AG09309 (cell line): ENCODE results near the gene XYLB.
"Not testable (repeated sequence)": the region's sequence is repeated elsewhere in the genome, so short reads cannot be mapped to it uniquely, and the experiment has no call there.

Source experiments
- DNase-seq: peaks from one replicate; pipeline ENCODE4 v3.0.0-alpha.2; 2010; ENCODE audit warnings: low read depth
- H3K4me3 ChIP-seq: 2 replicates; pipeline ENCODE4 v1.5.1; 2011; ENCODE audit warnings: mild to moderate bottlenecking, low read depth, low read length, moderate library complexity; ENCODE audit not compliant: control insufficient read depth
- TF ChIP-seq, protein P1 (sequence below): IDR thresholded peaks from 2 replicates; pipeline ENCODE4 v1.5.1; 2011; ENCODE audit warnings: mild to moderate bottlenecking, low read depth, low read length, inconsistent platforms; ENCODE audit not compliant: insufficient read depth, control insufficient read depth; ENCODE audit errors: missing control alignments

The XYLB gene

DNA sequence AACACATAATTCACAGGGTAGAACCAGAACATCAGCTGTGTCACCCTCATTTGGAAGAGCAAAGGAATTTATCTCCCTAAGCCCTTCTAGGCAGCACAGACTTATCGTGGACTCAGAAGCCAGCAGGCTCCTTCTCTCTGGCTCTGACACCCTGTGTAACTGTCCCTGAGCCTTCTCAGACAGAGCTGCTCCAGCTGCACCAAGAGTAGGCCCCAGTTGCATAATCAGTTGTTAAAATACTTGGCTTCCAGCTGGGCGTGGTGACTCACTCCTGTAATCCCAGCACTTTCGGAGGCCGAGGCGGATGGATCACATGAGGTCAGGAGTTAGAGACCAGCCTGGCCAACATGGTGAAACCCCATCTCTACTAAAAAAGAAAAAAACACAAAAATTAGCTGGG, 57.7 kb downstream of the XYLB start:
- TF ChIP-seq, protein P1, sequence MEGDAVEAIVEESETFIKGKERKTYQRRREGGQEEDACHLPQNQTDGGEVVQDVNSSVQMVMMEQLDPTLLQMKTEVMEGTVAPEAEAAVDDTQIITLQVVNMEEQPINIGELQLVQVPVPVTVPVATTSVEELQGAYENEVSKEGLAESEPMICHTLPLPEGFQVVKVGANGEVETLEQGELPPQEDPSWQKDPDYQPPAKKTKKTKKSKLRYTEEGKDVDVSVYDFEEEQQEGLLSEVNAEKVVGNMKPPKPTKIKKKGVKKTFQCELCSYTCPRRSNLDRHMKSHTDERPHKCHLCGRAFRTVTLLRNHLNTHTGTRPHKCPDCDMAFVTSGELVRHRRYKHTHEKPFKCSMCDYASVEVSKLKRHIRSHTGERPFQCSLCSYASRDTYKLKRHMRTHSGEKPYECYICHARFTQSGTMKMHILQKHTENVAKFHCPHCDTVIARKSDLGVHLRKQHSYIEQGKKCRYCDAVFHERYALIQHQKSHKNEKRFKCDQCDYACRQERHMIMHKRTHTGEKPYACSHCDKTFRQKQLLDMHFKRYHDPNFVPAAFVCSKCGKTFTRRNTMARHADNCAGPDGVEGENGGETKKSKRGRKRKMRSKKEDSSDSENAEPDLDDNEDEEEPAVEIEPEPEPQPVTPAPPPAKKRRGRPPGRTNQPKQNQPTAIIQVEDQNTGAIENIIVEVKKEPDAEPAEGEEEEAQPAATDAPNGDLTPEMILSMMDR: no peak
- H3K4me3 ChIP-seq: no peak overlapping the region
- peak; percentile 76 for DNase-seq

DNA sequence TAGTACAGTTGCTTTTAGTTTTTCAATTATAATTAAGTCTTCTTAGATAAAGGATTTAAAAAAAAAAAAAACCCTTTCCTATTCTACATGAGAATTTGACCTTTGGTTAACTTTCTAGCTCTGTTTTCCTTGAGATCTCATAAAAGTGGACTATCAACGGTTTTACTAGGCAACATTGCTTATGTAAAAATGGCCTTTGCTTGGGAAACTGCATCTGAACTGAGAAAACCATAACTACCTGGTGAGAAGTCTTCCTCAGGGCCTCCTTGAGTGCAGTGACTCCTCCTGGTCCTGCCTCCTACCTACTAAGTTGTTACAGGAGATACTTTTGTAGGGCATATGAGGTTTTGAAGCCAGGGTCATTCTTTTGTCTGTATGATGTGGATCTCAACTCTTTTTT, 65.0 kb downstream of the XYLB start:
- TF ChIP-seq, protein P1: no peak
- no peak for DNase-seq
- H3K4me3 ChIP-seq: no peak overlapping the region

DNA sequence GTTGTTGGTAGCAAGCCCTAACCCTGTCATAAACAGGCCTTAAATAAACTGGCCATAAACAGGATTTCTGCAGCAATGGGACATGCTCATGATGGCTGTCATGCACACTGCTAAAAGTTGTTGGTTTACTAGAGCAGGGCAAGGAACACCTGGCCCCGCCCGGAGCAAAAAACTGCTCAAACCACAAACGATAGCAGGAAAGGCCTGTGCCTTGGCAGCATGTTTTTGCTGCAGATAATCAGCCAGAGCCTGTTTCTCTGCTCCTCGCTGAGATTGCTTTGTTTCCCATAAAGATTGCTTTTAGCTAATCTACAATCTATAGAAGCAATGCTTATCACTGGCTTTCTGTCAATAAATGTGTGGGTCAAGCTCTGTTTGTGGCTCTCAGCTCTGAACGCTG, 74.2 kb downstream of the XYLB start:
- not testable (repeated sequence) for DNase-seq, H3K4me3 ChIP-seq

DNA sequence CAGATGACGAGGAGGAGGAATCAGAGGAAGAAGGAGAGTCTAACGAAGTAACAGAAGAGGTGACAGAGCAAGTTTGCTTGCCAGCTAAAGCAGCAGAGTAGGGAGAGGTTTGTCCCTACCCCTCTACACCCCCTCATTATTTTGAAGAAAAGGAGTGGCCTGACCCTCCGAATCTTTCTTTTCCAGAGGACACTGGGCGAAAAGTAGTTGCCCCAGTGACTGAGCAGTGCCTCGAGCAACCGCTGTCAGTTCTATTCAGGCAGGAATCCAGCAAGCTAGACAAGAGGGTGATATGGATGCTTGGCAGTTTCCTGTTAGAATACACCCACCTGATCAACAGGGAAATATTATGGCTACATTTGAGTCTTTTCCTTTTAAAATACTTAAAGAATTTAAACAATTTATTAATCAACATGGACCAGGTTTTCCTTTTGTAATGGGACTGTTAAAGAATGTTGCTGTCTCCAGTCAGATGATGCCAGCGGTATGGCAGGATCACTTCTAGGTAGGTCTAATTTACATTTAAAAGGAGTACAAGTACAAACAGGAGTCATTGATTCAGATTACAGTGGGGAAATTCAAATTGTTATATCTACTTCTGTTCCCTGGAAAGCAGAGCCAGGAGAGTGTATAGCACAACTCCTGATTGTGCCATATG, 75.2 kb downstream of the XYLB start:
- TF ChIP-seq, protein P1: no peak
- no peak overlapping the region for H3K4me3 ChIP-seq
- no peak for DNase-seq

DNA sequence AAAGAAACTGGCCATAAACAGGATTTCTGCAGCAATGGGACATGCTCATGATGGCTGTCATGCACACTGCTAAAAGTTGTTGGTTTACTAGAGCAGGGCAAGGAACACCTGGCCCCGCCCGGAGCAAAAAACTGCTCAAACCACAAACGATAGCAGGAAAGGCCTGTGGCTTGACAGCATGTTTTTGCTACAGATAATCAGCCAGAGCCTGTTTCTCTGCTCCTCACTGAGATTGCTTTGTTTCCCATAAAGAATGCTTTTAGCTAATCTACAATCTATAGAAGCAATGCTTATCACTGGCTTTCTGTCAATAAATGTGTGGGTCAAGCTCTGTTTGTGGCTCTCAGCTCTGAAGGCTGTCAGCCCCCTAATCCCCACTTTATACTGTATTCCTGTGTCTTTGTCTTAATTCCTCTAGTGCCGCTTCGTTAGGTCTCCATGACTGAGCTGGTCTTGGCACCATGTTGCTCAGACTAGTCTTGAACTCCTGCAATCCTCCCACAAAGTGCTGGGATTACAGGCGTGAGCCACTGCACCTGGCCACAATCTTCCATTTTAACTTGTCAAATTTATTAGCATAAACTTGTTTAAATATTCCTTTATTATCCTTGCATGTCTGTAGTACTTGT, 80.3 kb downstream of the XYLB start:
- H3K4me3 ChIP-seq, DNase-seq: not testable (repeated sequence)

DNA sequence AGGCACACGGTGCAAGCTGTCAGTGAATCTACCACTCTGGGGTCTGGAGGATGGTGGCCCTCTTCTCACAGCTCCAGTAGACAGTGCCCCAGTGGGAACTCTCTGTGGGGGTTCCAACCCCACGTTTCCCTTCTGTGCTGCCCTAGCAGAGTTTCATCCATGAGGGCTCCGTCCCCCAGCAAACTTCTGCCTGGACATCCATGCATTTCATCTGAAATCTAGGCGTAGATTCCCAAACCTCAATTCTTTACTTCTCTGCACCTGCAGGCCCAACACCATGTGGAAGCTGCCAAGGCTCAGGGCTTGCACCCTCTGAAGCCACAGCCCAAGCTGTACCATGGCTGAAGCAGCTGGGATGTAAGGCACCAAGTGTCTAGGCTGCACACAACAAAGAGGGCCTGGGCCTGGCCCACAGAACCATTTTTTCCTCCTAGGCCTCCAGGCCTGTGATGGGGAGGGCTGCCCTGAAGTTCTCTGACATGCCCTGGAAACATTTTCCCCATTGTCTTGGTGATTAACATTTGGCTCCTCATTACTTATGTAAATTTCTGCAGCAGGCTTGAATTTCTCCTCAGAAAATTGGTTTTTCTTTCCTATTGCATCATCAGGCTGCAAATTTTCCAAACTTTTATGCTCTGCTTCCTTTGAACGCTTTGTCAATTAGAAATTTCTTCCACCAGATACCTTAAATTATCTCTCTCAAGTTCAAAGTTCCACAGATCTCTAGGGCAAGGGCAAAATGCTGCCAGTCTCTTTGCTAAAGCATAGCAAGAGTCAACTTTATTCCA, 86.5 kb downstream of the XYLB start:
- not testable (repeated sequence) for H3K4me3 ChIP-seq, DNase-seq

DNA sequence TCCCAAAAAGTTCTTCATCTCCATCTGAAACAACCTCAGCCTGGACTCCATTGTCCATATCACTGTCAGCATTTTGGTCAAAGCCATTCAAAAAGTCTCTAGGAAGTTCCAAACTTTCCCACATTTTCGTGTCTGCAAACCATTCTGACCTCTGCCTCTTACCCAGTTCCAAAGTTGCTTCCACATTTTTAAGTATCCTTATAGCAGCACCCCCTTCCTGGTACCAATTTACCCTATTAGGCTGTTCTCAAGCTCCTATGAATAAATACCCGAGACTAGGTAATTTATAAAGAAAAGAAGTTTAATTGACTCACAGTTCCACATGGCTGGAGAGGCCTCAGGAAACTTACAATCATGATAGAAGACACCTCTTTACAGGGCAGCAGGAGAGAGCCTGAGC, 87.1 kb downstream of the XYLB start:
- H3K4me3 ChIP-seq, DNase-seq: not testable (repeated sequence)

DNA sequence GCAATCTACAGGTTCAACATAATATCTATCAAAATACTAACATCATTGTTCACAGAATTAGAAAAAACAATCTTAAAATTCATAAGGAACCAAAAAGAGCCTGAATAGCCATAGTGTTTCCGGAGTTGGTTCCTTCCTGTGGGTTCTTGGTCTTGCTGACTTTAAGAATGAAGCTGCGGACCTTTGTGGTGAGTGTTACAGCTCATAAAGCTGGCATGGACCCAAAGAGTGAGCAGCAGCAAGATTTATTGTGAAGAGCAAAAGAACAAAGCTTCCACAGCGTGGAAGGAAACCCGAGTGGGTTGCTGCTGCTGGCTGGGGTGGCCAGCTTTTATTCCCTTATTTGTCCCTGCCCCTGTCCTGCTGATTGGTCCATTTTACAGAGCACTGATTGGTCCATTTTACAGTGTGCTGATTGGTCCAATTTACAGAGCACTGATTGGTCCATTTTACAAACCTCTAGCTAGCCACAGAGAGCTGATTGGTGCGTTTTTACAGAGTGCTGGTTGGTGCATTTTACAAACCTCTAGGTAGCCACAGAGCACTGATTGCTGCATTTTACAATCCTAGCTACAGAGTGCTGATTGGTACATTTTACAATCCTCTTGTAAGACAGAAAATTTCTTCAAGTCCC, 92.0 kb downstream of the XYLB start:
- DNase-seq: not testable (repeated sequence)

DNA sequence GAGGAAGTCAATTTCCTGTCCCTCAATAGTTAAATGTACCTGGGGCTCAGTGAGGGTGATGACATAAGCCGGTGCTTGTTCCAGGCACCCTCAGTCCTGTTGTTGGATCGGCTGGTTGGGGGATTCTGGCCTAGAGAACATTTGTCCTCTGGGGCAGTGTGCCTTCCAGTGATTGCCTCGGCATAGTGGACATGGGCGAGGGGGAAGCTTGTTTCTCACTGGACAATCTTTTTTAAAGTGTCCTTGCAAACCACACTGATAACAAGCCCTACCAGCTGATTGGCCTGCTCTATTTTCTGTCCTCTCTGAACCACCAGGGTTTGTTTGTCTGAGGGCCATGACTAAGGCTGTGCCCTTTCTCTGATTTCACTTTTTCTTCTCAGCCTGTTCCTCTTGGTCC, 96.6 kb downstream of the XYLB start:
- H3K4me3 ChIP-seq, DNase-seq: not testable (repeated sequence)

More for the DNA sequence above, 92.0 kb downstream of the XYLB start:
- H3K4me3 ChIP-seq: not testable (repeated sequence)

DNA sequence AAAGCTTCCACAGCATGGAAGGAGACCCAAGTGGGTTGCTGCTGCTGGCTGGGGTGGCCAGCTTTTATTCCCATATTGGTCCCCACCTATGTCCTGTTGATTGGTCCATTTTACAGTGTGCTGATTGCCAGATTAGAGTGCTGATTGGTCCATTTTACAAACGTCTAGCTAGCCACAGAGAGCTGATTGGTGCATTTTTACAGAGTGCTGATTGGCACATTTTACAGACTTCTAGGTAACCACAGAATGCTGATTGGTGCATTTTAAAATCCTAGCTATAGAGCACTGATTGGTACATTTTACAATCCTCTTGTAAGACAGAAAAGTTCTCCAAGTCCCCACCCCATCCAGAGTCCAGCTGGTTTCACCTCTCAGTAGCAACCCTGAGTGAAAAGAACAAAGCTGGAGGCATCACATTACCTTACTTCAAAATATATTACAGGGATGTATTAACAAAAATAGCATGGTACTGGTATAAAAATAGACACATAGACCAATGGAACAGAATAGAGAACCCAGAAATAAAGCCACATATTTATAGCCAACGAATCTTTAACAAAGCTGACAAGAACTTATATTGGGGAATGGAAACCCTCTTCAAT, 99.6 kb downstream of the XYLB start:
- no peak overlapping the region for H3K4me3 ChIP-seq
- TF ChIP-seq, protein P1: no peak
- no peak for DNase-seq
